ENCODE data around the gene GNAT3. TPM values are rescaled to one million over a fixed set of nuclear protein-coding genes. Genes with fewer than 3 reads are reported as not detected.

The GNAT3 gene
- total and polyA plus RNA-seq, 2 donors (not counting 3 experiments of a cell fraction or from before 2014, with no cell fraction given): not detected

GRCh38 chr7:80414331-80414730 is 97.5 kb downstream of the GNAT3 start:
- BruUV-seq (replicated peaks): no TSS peak
- DNase-seq (ENCODE audit: low read depth, low spot score): no peak
- Histone ChIP-seq H3K36me3 (ENCODE audit: control insufficient read depth in 2 of 2, extremely low read depth in 1 of 2, insufficient read depth in 2 of 2, low read length in 2 of 2) (no peaks in the 10 kb centered on the region), H3K79me2 (ENCODE audit: control insufficient read depth, insufficient read depth, low read length) (no peaks in the 10 kb centered on the region), H3K4me2 (ENCODE audit: insufficient read depth, low read length) (no peak overlapping the region), H3K27me3 (ENCODE audit: control insufficient read depth in 2 of 2, insufficient read depth in 2 of 2, low read length in 2 of 2) (no peaks in the 10 kb centered on the region), H3K27ac (ENCODE audit: insufficient read depth, low read depth, low read length) (no peak overlapping the region), H2AFZ (ENCODE audit: low read depth, low read length) (no peak overlapping the region), H4K20me1 (replicated peaks; ENCODE audit: control insufficient read depth, extremely low read depth, insufficient read depth, low read length) (no peaks in the 10 kb centered on the region), H3K4me1 (ENCODE audit: control insufficient read depth, extremely low read depth, insufficient read depth, low read length) (no peaks in the 10 kb centered on the region), H3K9ac (replicated peaks; ENCODE audit: extremely low read depth, insufficient read depth, low read length) (no peak overlapping the region), H3K4me3 (replicated peaks in 1 of 3; ENCODE audit: insufficient read depth in 1 of 3, low read depth in 1 of 3, low read length in 3 of 3) (no peak overlapping the region), H3K9me3 (replicated peaks; ENCODE audit: control insufficient read depth, insufficient read depth, low read length) (no peaks in the 10 kb centered on the region), H3K9me1 (replicated peaks; ENCODE audit: control insufficient read depth, extremely low read depth, insufficient read depth, low read length) (no peaks in the 10 kb centered on the region)
- TF ChIP-seq MYC (IDR thresholded peaks at IDR 0.05; ENCODE audit: low read depth, low read length) (no peak), FOS (IDR thresholded peaks at IDR 0.05; ENCODE audit: borderline replicate concordance, insufficient read depth, low read length) (no peak), GATA2 (IDR thresholded peaks at IDR 0.05; ENCODE audit: insufficient read depth, insufficient read length, low read depth, low read length) (no peak), CTCF (IDR thresholded peaks at IDR 0.05; ENCODE audit: extremely low read depth in 1 of 2, insufficient read depth in 1 of 2, low read depth in 1 of 2, low read length in 2 of 2) (no peak), EZH2 (IDR thresholded peaks at IDR 0.05; ENCODE audit: borderline replicate concordance, low read depth, low read length, severe bottlenecking) (no peak), MAX (IDR thresholded peaks at IDR 0.05; ENCODE audit: insufficient read depth, insufficient read length) (no peak), JUN (IDR thresholded peaks at IDR 0.05; ENCODE audit: borderline replicate concordance, insufficient read depth, insufficient read length, low read depth) (no peak), POLR2AphosphoS5 (IDR thresholded peaks at IDR 0.05; ENCODE audit: insufficient read depth, low read depth, low read length) (no peak), POLR2A (IDR thresholded peaks at IDR 0.05; ENCODE audit: low read depth, low read length) (no peak)
- intact Hi-C loops (cut with micrococcal nuclease): no loop called here
- FAIRE-seq: no peak
- CTCF ChIA-PET: interaction anchor here (1.0 to 1.3 kb wide), 2 partner anchors 14 to 355 kb away, joined by 3 to 4 read pairs; no protein-coding TSS in a partner anchor
- dilution Hi-C loops (cut with MboI; ENCODE audit: extremely low pct_ligation_motif_present, low sequenced_read_pairs): no loop called here
- POLR2A ChIA-PET: no interaction called here

All from endothelial cell of umbilical vein (primary cell).